NCI-H2029 (cell line): Measurements from ENCODE around the gene TREX2.

Source experiments
- DNase-seq: peaks from one replicate; lab custom pipeline; 2025; lab: John Stamatoyannopoulos, UW

The TREX2 gene

GRCh38 chrX:153475751-153476281, 30.0 kb upstream of the TREX2 start:
- DNase-seq: no peak

DNA sequence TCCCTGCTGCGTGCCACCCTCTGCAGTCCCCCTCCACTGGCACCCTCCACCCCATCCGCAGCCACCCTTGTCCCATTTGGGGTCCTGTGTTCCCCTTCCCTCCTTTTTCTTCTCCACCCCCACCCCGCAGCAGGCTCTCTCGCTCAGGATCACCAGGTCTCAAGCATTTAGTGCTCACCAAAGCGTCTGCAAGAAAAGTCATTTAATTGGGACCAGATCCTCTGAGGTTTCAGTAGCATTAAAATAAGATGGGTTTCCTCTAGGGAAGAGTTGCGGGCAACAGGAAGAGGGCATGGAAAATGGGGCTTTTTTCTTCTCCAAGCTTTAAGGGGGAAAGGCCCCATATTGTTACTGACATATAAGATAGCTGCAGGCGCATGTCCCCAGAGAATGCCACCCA, 29.4 kb upstream of the TREX2 start:
- DNase-seq: no peak

DNA sequence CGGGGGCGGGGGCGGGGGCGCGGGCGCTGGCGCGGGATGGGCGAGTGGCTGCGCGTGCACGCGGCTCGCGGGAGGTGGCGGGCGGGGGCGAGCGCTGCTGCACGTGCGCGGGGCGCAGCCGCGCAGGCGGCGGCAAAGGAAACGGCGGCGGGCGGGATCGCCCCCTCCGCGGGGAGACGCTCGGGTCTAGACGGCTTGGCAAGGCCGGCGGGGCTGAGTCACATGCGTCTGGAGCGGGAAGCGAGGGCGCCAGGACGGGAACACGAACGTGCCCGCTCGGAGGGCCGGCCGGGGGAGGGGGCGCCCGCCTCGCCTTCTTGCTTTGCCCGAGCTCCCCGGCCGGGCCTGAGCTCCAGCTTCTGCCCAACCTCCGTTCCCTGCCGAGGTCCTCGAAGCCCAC, 28.9 kb upstream of the TREX2 start:
- peak; percentile 33 for DNase-seq

- no peak for DNase-seq
These were observed 28.4 kb upstream of the TREX2 start for GRCh38 chrX:153474266-153474665.

DNA sequence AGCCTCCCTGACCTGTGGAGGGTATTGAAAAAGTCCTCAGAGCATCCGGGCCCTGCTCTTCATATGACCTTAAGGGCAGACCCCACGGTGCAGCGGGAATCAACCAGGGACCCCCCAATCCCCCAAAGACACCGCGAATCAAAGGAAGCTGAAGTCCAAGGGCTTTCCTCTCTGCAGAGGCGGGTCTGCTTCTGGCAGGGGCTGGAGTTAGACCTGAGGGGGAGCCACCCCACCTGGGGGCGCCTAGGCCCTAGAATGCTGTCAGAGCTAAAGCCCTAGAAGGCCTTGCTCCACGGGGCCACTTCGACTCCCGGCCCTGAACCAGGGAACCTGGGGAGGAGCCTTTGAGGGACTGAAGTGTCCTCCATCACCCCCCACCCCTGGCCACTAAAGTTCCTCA, 27.3 kb upstream of the TREX2 start:
- no peak for DNase-seq

DNA sequence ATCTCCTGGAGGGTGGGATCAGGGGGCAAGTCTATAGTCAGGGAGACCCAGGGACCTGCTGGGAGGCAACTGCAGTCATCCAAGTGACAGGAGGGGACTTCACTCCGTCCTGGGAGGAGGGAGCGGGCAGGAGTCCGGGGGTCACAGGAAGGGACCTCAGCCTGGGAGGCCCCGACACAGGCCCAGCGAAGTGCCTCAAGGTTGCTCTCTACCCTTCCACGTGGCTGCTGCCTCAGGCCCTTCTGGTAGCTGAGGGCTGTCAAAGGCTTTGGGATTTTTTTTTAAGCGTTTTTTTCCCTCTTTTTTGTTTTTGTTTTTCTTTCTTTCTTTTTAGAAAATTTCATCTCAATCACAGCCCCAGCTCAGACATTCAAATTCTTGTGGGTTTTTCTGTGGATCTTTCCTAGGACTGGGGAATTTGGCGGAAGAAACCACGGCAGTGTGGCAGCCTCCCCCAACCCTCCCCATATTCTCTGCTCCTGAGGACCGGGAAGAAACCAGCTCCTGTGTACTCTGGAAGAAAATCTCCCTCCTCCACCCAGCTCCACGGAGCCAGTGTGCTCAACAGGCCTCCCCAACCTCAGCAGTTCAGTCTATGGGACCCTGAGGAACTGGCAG, 25.9 kb upstream of the TREX2 start:
- no peak for DNase-seq

GRCh38 chrX:153470411-153471363, 24.8 kb upstream of the TREX2 start, which contains the start of gene HAUS7:
HAUS7 (minus strand) TSS chrX:153470576; CDS start chrX:153470557, 19 bp downstream.
- DNase-seq: peak; percentile 69

DNA sequence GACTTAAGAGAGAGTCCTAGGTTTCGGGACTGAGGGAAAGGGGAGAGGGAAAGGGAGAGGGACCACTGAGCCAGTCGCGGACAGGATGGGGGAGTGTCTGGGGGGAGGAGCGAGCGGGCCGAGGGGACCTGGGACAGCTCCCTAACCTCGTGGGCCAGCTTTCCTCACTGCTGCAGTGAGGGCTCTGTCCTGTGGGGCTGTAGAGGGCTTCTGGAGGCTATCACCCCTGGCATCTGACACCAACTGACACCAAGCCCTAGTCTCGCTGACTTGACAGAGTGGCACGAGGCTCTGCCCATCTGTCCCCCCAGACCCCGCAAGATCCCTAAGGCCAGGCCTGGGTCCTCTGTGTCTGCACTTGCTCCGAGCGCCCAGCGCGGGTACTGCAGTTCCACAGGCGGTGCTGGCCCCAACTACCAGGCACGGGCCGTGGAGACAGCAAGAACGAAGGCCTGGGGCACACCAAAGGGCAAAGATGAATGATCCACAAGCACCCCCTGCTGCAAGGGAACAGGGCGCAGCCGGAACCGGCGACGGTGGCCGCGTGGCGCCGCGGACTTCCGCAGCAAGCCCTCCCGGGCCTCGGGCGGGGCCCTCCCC, 24.1 kb upstream of the TREX2 start:
- no peak for DNase-seq

DNA sequence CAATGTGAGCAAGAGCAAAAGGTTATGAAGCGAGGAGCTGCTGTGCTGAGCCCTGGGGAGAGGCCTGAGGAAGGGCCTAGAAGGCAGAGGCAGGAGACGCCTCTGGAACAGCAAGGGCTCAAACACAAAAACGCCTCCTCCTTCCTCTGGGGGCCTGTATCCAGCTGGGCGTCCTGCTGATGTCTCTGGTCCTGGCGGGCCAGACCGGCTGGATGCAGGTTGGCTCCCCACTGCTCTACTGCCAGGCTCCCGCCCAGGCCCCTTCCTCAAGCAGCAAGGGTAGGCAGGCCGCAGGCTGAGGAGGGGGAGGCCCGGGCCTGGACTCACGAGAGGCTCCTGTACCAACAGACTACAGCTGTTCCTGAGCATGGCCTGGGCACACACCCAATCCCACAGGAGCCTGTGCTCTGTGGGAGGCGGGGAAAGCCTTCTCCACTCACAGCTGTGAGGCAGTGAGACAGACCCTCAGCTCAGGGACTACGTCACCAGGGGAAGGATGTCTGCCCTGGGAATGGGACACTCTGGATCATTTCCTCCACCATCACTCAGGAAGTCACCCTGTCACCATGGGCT, 22.2 kb upstream of the TREX2 start:
- no peak for DNase-seq

GRCh38 chrX:153465691-153466380, 20.0 kb upstream of the TREX2 start:
- no peak for DNase-seq

DNA sequence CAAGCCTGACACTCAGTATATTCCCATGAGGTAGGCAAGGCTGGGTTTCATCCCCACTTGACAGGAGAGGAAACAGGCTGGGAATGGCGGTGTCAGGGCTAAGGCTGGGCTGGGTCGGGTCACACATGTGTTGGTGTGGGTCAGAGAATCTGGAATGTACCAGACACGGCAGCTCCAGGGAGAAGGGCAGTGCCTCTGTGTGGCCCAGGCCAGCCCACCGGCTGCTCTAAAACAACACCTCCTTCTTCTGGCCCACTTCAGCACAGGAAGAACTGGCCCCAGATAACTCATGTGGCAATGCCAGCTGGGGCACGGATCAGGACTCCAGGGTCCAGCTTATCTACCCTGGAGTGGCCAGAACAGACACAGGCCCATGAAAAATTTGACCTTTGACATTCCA, 18.3 kb upstream of the TREX2 start:
- no peak for DNase-seq

- DNase-seq: no peak
These were observed 17.7 kb upstream of the TREX2 start for GRCh38 chrX:153463556-153463955.

- no peak for DNase-seq
These were observed 17.2 kb upstream of the TREX2 start for GRCh38 chrX:153463031-153463430.

DNA sequence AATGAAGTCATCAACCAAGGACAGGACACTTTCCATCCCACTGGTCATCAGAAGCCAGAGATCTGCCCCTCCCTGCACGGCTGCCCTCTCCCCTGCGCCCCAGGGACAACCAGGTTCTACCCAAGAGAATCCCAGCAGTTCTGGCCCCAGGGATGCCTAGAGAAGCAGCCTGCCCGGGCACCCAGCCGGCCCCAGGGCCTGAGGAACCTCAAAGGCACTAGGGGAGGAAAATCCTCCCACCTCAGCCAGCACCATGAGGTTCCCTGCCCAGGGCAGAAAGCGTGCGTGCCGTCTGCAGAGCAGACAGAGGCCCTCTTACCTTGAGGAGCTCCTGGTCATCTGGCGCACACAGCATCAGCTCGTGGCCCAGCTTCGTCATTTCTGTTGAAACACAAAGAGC, 16.4 kb upstream of the TREX2 start:
- no peak for DNase-seq

- DNase-seq: no peak
These were observed 15.0 kb upstream of the TREX2 start for GRCh38 chrX:153460826-153461225.

- DNase-seq: no peak
These were observed 14.1 kb upstream of the TREX2 start for GRCh38 chrX:153459986-153460385.

DNA sequence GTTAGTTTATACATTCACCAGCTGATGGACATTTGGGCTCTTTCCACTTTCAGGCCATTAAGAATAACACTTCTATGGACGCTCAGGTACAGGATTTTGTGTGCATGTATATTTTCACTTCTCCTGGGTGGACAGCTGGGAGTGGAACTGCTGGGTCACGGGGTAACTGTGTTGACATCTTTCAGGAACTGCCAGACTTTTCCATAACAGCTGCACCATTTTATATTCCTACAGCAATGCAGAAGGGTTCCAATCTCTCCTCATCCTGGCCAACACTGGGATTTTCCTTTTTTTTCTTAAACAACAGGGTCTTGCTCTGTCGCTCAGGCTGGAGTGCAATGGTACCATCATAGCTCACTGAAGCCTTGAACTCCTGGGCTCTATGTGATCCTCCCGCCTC, 12.6 kb upstream of the TREX2 start:
- DNase-seq: no peak

DNA sequence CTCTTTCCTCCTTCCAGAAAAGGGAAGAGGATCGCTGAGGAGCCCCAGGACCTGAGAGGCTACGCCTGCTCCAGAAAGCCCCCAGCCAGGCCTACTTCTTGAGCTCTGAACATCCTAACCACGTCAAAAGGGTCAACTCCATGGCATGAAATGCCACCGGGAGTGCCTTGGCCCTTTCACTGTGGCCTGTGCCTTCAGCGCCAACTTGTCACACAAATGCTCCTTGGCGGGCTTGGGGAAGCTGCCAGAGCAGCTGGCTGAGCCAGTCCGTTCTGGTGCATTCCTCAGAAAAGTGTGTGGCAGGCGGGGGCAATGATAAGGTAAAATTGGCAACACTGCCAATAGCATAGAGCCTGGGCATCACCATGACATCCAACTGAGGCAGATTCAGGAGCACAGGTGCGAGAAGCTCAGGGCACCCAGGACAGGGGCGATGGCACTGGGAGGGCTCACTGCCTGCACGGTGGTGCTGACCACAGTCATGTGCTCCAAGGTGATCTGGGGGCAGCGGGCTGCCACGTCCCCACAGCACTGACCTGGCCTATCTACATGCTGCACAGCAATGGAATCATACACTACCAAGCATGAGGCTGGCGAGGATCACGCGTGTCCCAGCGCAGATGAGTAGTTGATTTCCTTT, 12.1 kb upstream of the TREX2 start:
- no peak for DNase-seq

GRCh38 chrX:153457136-153457825, 11.4 kb upstream of the TREX2 start:
- no peak for DNase-seq

- no peak for DNase-seq
These were observed 10.8 kb upstream of the TREX2 start for GRCh38 chrX:153456704-153457103.

GRCh38 chrX:153456161-153456560, 10.3 kb upstream of the TREX2 start:
- peak; percentile 15 for DNase-seq
